C4-2B (cell line): ENCODE data around the gene PLXND1.

ENCODE experiments used
- CTCF ChIP-seq: fragments of 450-650 bp; conservative IDR thresholded peaks from 2 replicates; pipeline ENCODE4 v1.5.1; 2017; ENCODE audit warnings: mild to moderate bottlenecking
- ZFX ChIP-seq: fragments of 450-650 bp; IDR thresholded peaks from 2 replicates; pipeline ENCODE4 v1.6.1; 2017

GRCh38 chr3:129524081-129524480, 82.4 kb downstream of the PLXND1 start:
- TF ChIP-seq CTCF, result no peak
- TF ChIP-seq ZFX, result no peak
